ENCODE data around the gene CUEDC1. TPM values are rescaled to one million over a fixed set of nuclear protein-coding genes. Genes with fewer than 3 reads are reported as not detected.

CUEDC1 gene
- total and polyA plus RNA-seq, 2 of the 13 experiments (the other 11 are each of a cell fraction or from before 2014, with no cell fraction given), result 7.4 to 12.9 TPM

GRCh38 chr17:57838857-57839570 lies 116.2 kb downstream of the CUEDC1 start (continued):
- TF ChIP-seq GMEB1 (CRISPR knock-in tag; IDR thresholded peaks at IDR 0.05; ENCODE audit: borderline replicate concordance) (0 out of 2 replicates have a peak, but pooled peaks have one; percentile 8), ZBTB2 (CRISPR knock-in tag; IDR thresholded peaks at IDR 0.05; ENCODE audit: low read depth) (peak; percentile 5; the same call in 1 of the 2 replicates), ZNF780A (CRISPR knock-in tag; IDR thresholded peaks at IDR 0.05) (0 out of 2 replicates have a peak, but pooled peaks have one; percentile 57), MIER3 (CRISPR knock-in tag; IDR thresholded peaks at IDR 0.05; ENCODE audit: borderline replicate concordance) (no peak), BRCA1 (CRISPR knock-in tag; IDR thresholded peaks at IDR 0.05) (no peak), HOXA9 (CRISPR knock-in tag; IDR thresholded peaks at IDR 0.05; ENCODE audit: borderline replicate concordance) (0 out of 2 replicates have a peak, but pooled peaks have one; percentile 42), PCBP2 (optimal IDR thresholded peaks at IDR 0.05; ENCODE audit: low read depth, low read length, poor library complexity, severe bottlenecking) (no peak), ZNF33B (CRISPR knock-in tag; IDR thresholded peaks at IDR 0.05) (0 out of 2 replicates have a peak, but pooled peaks have one; percentile 59), HNRNPUL1 (IDR thresholded peaks at IDR 0.05; ENCODE audit: low read depth, low read length) (no peak), MEIS2 (CRISPR knock-in tag; IDR thresholded peaks at IDR 0.05) (0 out of 2 replicates have a peak, but pooled peaks have one; percentile 44), ZNF761 (CRISPR knock-in tag; conservative IDR thresholded peaks at IDR 0.05) (0 out of 2 replicates have a peak, but pooled peaks have one; percentile 6), ZFYVE20 (CRISPR knock-in tag; IDR thresholded peaks at IDR 0.05; ENCODE audit: borderline replicate concordance, low read depth) (no peak), FIP1L1 (IDR thresholded peaks at IDR 0.05; ENCODE audit: borderline replicate concordance, insufficient read depth, low read depth, low read length) (no peak), ZNF383 (CRISPR knock-in tag; IDR thresholded peaks at IDR 0.05; ENCODE audit: borderline replicate concordance) (0 out of 2 replicates have a peak, but pooled peaks have one; percentile 2), ZMAT3 (CRISPR knock-in tag; conservative IDR thresholded peaks at IDR 0.05) (0 out of 2 replicates have a peak, but pooled peaks have one; percentile 30), MTF2 (CRISPR knock-in tag; IDR thresholded peaks at IDR 0.05; ENCODE audit: borderline replicate concordance) (0 out of 2 replicates have a peak, but pooled peaks have one; percentile 53), ZNF841 (CRISPR knock-in tag; IDR thresholded peaks at IDR 0.05; ENCODE audit: borderline replicate concordance) (0 out of 2 replicates have a peak, but pooled peaks have one; percentile 46)

All from HepG2 (cell line).